ENCODE measurements around the gene MAML2. TPM values are rescaled to one million over a fixed set of nuclear protein-coding genes. Genes with fewer than 3 reads are reported as not detected.

MAML2 gene
- total RNA-seq, 1 experiment from 2014 or later = 28.3 TPM

GRCh38 chr11:96139691-96140090, 203.3 kb downstream of the MAML2 start:
- H3K79me2 ChIP-seq (ENCODE audit: low read depth) = peaks cover 55% of the 10 kb centered on the region
- H3K27ac ChIP-seq = no peak overlapping the region
- DNase-seq = no peak
- H4K20me1 ChIP-seq (ENCODE audit: insufficient read depth) = no peaks in the 10 kb centered on the region
- H3K4me2 ChIP-seq = no peak overlapping the region
- no peak overlapping the region for H2AFZ ChIP-seq
- ChIA-PET CTCF (interaction anchor here (0.5 kb wide), 1 partner anchor 26 kb away, joined by 3 read pairs; no protein-coding TSS in a partner anchor), POLR2A (ENCODE audit: unreplicated experiment) (no interaction called here)
- no peaks in the 10 kb centered on the region for H3K27me3 ChIP-seq (ENCODE audit: insufficient read depth, low read depth)
- TF ChIP-seq EZH2 (IDR thresholded peaks at IDR 0.05; ENCODE audit: low read depth) = no peak
- no peak for TF ChIP-seq CTCF (conservative IDR thresholded peaks at IDR 0.05)
- H3K36me3 ChIP-seq (ENCODE audit: low read depth) = 0 out of 2 replicates have a peak, but pooled peaks cover 8% of the 10 kb centered on the region
- H3K4me1 ChIP-seq (replicated peaks; ENCODE audit: insufficient read depth) = peaks cover 20% of the 10 kb centered on the region
- no peaks in the 10 kb centered on the region for H3K9me3 ChIP-seq (ENCODE audit: insufficient read depth, low read depth)
- no peak overlapping the region for H3K4me3 ChIP-seq
- BruUV-seq (replicated peaks) = no TSS peak
- H3K9me2 ChIP-seq (ENCODE audit: insufficient read depth) = peaks cover 4% of the 10 kb centered on the region; the same call in 1 of the 2 replicates
- intact Hi-C loops (cut with micrococcal nuclease; ENCODE audit: unreplicated experiment) = no loop called here
- peaks cover 28% of the 10 kb centered on the region for H3F3A ChIP-seq (ENCODE audit: insufficient read depth, low read depth)

- TF ChIP-seq CTCF (conservative IDR thresholded peaks at IDR 0.05) = no peak
- peaks cover 4% of the 10 kb centered on the region; the same call in 1 of the 2 replicates for H3K9me2 ChIP-seq (ENCODE audit: insufficient read depth)
- CTCF ChIA-PET = no interaction called here
- H4K20me1 ChIP-seq (ENCODE audit: insufficient read depth) = no peaks in the 10 kb centered on the region
- no TSS peak for BruUV-seq (replicated peaks)
- H3K27me3 ChIP-seq (ENCODE audit: insufficient read depth, low read depth) = no peaks in the 10 kb centered on the region
- peaks cover 24% of the 10 kb centered on the region for H3F3A ChIP-seq (ENCODE audit: insufficient read depth, low read depth)
- POLR2A ChIA-PET (ENCODE audit: unreplicated experiment) = interaction anchor here (0.6 kb wide), 1 partner anchor 48 kb away, joined by 3 read pairs; no protein-coding TSS in a partner anchor
- no peaks in the 10 kb centered on the region for H3K9me3 ChIP-seq (ENCODE audit: insufficient read depth, low read depth)
- peak in 1 of 2 experiments; percentile 26 for DNase-seq
- peaks cover 26% of the 10 kb centered on the region for H3K4me1 ChIP-seq (replicated peaks; ENCODE audit: insufficient read depth)
- H3K36me3 ChIP-seq (ENCODE audit: low read depth) = 0 out of 2 replicates have a peak, but pooled peaks cover 8% of the 10 kb centered on the region
- H3K4me2 ChIP-seq = no peak overlapping the region
- no peak overlapping the region for H3K4me3 ChIP-seq
- intact Hi-C loops (cut with micrococcal nuclease; ENCODE audit: unreplicated experiment) = no loop called here
- H3K79me2 ChIP-seq (ENCODE audit: low read depth) = peaks cover 56% of the 10 kb centered on the region
- no peak overlapping the region for H2AFZ ChIP-seq
- 0 out of 2 replicates have a peak overlapping the region, but pooled peaks have one; percentile 21 for H3K27ac ChIP-seq
These were observed 205.6 kb downstream of the MAML2 start for GRCh38 chr11:96137373-96137772.

- Histone ChIP-seq H2AFZ (no peak overlapping the region), H3K27me3 (ENCODE audit: insufficient read depth, low read depth) (no peaks in the 10 kb centered on the region), H3K9me3 (ENCODE audit: insufficient read depth, low read depth) (no peaks in the 10 kb centered on the region), H3K4me1 (replicated peaks; ENCODE audit: insufficient read depth) (peaks cover 26% of the 10 kb centered on the region), H3K4me2 (no peak overlapping the region), H4K20me1 (ENCODE audit: insufficient read depth) (no peaks in the 10 kb centered on the region), H3F3A (ENCODE audit: insufficient read depth, low read depth) (peaks cover 24% of the 10 kb centered on the region), H3K36me3 (ENCODE audit: low read depth) (0 out of 2 replicates have a peak, but pooled peaks cover 8% of the 10 kb centered on the region), H3K79me2 (ENCODE audit: low read depth) (peaks cover 56% of the 10 kb centered on the region), H3K4me3 (no peak overlapping the region), H3K27ac (peak overlapping the region; percentile 21), H3K9me2 (ENCODE audit: insufficient read depth) (peaks cover 4% of the 10 kb centered on the region; the same call in 1 of the 2 replicates)
- ChIA-PET POLR2A (ENCODE audit: unreplicated experiment) (interaction anchor here (0.6 kb wide), 1 partner anchor 48 kb away, joined by 3 read pairs; no protein-coding TSS in a partner anchor), CTCF (interaction anchor here (0.6 kb wide), 1 partner anchor 36 kb away, joined by 7 read pairs; no protein-coding TSS in a partner anchor)
- BruUV-seq (replicated peaks) = no TSS peak
- TF ChIP-seq EZH2 (IDR thresholded peaks at IDR 0.05; ENCODE audit: low read depth) = no peak
- TF ChIP-seq CTCF (conservative IDR thresholded peaks at IDR 0.05) = no peak
- intact Hi-C loops (cut with micrococcal nuclease; ENCODE audit: unreplicated experiment) = no loop called here
- peak in 1 of 2 experiments; percentile 2 for DNase-seq
These were observed 206.2 kb downstream of the MAML2 start for GRCh38 chr11:96136613-96137298.

Measured in PC-9 (cell line).